Thoracic aorta (tissue), 2 donors: ENCODE measurements around the gene BMAL1. TPM values are rescaled to one million over a fixed set of nuclear protein-coding genes. Genes with fewer than 3 reads are reported as not detected.
"Not testable (repeated sequence)": the region's sequence is repeated elsewhere in the genome, so short reads cannot be mapped to it uniquely, and the experiment has no call there.

Experiments
- ATAC-seq: fragments of 150-250 bp; one replicate; pipeline ENCODE4 v1.8.0; 2017; ENCODE audit warnings: low read depth; ENCODE audit not compliant: insufficient number of reproducible peaks, low FRiP score
- DNase-seq: peaks from one replicate; pipeline ENCODE4 v3.0.0-alpha.2; 2020; ENCODE audit warnings: low spot score
- H3K27ac ChIP-seq, 2 donors: fragments of 200-600 bp; sonication (generic); 1 replicate in 1 of 2; 2 replicates in 1 of 2; pipeline ENCODE4 v1.5.1; 2016; ENCODE audit warnings: mild to moderate bottlenecking in 2 of 2, moderate library complexity in 2 of 2
- H3K27me3 ChIP-seq: fragments of 200-600 bp; sonication (generic); replicated peaks from 2 replicates; pipeline ENCODE4 v1.6.0; 2016; ENCODE audit warnings: mild to moderate bottlenecking; ENCODE audit not compliant: insufficient read depth
- H3K36me3 ChIP-seq: fragments of 200-600 bp; sonication (generic); one replicate; pipeline ENCODE4 v1.5.1; 2016
- H3K4me1 ChIP-seq, 2 donors: fragments of 200-600 bp; sonication (generic); 1 replicate in 1 of 2; 2 replicates in 1 of 2; pipeline versions ENCODE4 v1.5.1 to v1.6.0; 2016; ENCODE audit warnings: low read depth in 2 of 2, mild to moderate bottlenecking in 1 of 2; ENCODE audit not compliant: control insufficient read depth in 1 of 2
- H3K4me3 ChIP-seq: fragments of 200-600 bp; sonication (generic); 2 replicates; pipeline ENCODE4 v1.5.1; 2016; ENCODE audit warnings: mild to moderate bottlenecking
- H3K9me3 ChIP-seq: fragments of 200-600 bp; sonication (generic); 2 replicates; pipeline ENCODE4 v1.5.1; 2016
- total RNA-seq, 2 donors: library from RNA; depleted of rRNA; stranded (reverse); fragments of >200 nt; gene quantifications; one replicate each; pipeline versions ENCODE4 v1.1.0 to v1.2.3, GENCODE V29; 2016
- TF ChIP-seq, protein P1 (sequence below): fragments of 200-600 bp; sonication (generic); IDR thresholded peaks from one replicate; pipeline ENCODE4 v1.5.1; 2019; ENCODE audit warnings: antibody characterized with exemption

The BMAL1 gene
- total RNA-seq, 2 donors from 2014 or later: 21.8 to 40.8 TPM

DNA sequence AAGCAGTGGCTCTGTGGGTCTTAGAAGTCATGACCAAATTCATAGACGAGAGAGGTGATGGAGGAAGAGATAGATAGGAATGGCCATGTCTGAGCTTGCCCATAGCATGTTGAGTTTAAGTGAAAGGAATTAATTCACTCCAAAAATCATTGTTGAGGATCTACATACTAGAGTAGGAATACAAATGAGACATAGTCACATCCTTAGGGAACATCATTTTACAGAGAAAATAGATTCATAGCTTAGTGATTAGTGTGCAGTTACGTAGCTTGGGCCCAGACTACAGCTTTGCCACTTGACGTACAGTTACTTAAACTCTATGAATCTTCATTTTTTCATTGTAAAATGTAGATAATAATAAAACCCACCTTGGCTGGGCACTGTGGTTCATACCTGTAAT, 21.4 kb upstream of the BMAL1 start:
- no peak for DNase-seq
- TF ChIP-seq, protein P1, sequence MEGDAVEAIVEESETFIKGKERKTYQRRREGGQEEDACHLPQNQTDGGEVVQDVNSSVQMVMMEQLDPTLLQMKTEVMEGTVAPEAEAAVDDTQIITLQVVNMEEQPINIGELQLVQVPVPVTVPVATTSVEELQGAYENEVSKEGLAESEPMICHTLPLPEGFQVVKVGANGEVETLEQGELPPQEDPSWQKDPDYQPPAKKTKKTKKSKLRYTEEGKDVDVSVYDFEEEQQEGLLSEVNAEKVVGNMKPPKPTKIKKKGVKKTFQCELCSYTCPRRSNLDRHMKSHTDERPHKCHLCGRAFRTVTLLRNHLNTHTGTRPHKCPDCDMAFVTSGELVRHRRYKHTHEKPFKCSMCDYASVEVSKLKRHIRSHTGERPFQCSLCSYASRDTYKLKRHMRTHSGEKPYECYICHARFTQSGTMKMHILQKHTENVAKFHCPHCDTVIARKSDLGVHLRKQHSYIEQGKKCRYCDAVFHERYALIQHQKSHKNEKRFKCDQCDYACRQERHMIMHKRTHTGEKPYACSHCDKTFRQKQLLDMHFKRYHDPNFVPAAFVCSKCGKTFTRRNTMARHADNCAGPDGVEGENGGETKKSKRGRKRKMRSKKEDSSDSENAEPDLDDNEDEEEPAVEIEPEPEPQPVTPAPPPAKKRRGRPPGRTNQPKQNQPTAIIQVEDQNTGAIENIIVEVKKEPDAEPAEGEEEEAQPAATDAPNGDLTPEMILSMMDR: no peak
- H3K9me3 ChIP-seq: no peaks in the 10 kb centered on the region

DNA sequence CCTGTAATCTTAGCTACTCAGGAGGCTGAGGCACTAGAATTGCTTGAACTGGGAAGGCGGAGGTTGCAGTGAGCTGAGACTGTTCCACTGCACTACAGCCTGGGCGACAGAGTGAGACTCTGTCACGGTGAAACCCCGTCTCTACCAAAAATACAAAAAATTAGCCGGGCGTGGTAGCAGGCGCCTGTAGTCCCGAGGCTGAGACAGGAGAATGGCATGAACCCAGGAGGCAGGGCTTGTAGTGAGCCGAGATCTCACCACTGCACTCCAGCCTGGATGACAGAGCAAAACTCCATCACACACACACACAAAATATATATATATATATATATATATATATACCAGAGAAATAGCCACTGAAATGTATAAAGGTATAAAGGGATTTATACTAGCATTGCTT, 19.5 kb upstream of the BMAL1 start:
- not testable (repeated sequence) for H3K27me3 ChIP-seq, H3K27ac ChIP-seq, ATAC-seq, DNase-seq, H3K9me3 ChIP-seq, H3K36me3 ChIP-seq, H3K4me3 ChIP-seq
- H3K4me1 ChIP-seq: peaks cover 9 to 20% of the 10 kb centered on the region in 2 donors

More for the DNA sequence above, 21.4 kb upstream of the BMAL1 start:
- Histone ChIP-seq H3K27ac (no peak overlapping the region), H3K4me1 (peaks cover 5 to 9% of the 10 kb centered on the region in 2 donors), H3K4me3 (no peak overlapping the region), H3K27me3 (no peaks in the 10 kb centered on the region), H3K36me3 (no peaks in the 10 kb centered on the region)
- no peak for ATAC-seq

DNA sequence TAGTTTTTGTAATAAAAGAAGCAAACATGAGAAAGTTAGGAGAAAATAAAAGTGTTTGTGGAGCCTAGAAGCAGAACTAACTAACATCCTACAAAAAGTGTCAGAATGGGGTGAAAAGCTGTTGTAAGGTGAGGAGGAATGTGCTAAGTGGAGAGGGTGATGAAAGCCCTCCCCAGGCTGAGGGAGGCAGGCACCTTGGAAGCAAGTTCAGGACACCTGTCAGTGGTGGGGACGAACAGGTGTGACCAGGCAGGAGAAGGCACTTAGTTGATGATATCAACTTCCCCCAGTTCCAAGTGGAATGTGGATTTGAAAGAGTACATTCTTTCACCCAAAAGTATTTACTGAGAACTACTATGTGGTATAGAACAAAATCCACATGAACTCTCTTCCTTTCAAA, 18.7 kb upstream of the BMAL1 start:
- no peak for ATAC-seq

DNA sequence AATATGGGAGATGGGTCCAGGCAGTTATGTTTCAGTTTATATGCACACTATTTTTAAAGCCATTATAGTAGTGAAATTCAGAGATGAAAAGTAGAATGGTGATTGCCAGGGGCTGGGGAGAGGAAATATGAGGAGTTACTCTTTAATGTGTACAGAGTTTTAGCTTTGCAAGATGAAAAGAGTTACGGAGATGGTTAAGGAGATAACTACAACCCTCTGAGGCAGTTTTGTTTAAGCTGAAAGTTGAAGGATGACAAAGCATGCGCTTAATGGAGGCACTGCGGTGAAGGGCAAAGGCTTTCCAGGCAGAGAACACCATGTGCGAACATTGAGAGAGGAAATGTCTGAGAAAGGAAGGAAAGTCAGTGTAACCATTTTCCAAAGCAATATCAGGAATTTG, 18.2 kb upstream of the BMAL1 start:
- Histone ChIP-seq H3K36me3 (no peaks in the 10 kb centered on the region), H3K4me3 (no peak overlapping the region), H3K27ac (no peak overlapping the region), H3K4me1 (peaks cover 9 to 20% of the 10 kb centered on the region in 2 donors), H3K27me3 (no peaks in the 10 kb centered on the region), H3K9me3 (no peaks in the 10 kb centered on the region)
- ATAC-seq (no peak), DNase-seq (no peak)
- TF ChIP-seq, protein P1: no peak

More for the DNA sequence above, 18.7 kb upstream of the BMAL1 start:
- no peak for DNase-seq
- TF ChIP-seq, protein P1: no peak
- Histone ChIP-seq H3K36me3 (no peaks in the 10 kb centered on the region), H3K4me3 (no peak overlapping the region), H3K27me3 (no peaks in the 10 kb centered on the region), H3K27ac (no peak overlapping the region), H3K4me1 (peaks cover 9 to 20% of the 10 kb centered on the region in 2 donors), H3K9me3 (no peaks in the 10 kb centered on the region)

DNA sequence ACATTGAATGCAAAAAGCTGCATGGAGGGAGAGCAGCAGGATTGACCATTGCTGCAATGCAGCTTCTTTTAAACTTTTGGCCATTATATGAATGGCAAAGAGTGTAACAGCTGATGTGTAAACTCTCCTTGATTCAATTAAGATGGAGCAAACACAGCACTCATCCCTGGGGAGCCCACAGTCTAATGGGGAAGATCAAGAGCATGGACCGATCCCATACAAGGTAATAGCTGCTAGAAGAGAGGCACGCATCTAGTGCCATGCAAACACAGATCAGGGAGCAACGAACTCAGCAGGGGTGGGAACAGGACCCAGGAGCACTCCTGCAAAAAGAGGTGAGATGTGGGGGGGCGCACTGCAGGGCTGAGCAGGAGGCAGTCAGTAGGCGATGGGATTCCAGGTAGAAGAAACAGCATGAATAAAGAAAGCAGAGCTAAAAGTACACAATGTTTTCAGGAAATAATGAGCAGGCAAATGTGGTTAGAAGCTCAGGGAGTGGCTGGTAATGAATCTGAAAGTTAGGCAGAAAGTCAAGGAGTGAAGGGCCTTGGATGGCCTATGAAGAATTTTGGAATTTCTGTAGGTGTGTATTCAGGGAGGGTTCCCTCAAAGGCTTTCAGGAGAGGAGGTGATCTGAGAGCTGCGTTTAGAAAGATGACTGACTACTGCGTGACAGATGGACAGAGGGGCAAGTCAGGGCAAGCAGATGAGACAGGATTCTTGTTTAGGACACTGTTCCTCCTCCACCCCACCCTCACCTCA, 17.2 kb upstream of the BMAL1 start:
- TF ChIP-seq, protein P1: no peak
- Histone ChIP-seq H3K4me3 (no peak overlapping the region), H3K4me1 (peaks cover 9 to 20% of the 10 kb centered on the region in 2 donors), H3K36me3 (no peaks in the 10 kb centered on the region), H3K27me3 (no peaks in the 10 kb centered on the region), H3K27ac (peak overlapping the region in 1 of 2 donors; percentile 51), H3K9me3 (no peaks in the 10 kb centered on the region)
- ATAC-seq (no peak), DNase-seq (no peak)
